GM12878 (cell line): ENCODE measurements around the gene CDRT15. TPM values are rescaled to one million over a fixed set of nuclear protein-coding genes. Genes with fewer than 3 reads are reported as not detected.

Experiments used
- ATAC-seq: fragments of 200-7000 bp; cut with Tn5 transposase; 3 replicates; pipeline ENCODE4 v1.9.1; 2020; ENCODE audit warnings: mild to moderate bottlenecking, moderate library complexity
- BruUV-seq: library from RNA; stranded (reverse); fragments of 400-500 nt; replicated peaks from 2 replicates; lab custom pipeline; 2021; lab: Mats Ljungman, UMichigan
- CTCF ChIA-PET: fragments of 300-600 bp; sonication (Branson Sonifier 250); formaldehyde crosslinking; extraction: SDS; loops from one replicate; lab custom pipeline; 2021; ENCODE audit warnings: inconsistent platforms; lab: Yijun Ruan, JAX
- POLR2A ChIA-PET: fragments of 350-600 bp; formaldehyde crosslinking; extraction: SDS; loops from one replicate; lab custom pipeline; 2021; ENCODE audit warnings: inconsistent platforms; lab: Charles Lee
- RAD21 ChIA-PET: fragments of 300-600 bp; sonication (Branson Sonifier 250); formaldehyde crosslinking; loops from one replicate; lab custom pipeline; 2023; ENCODE audit warnings: antibody characterized with exemption; ENCODE audit not compliant: unreplicated experiment; lab: Charles Lee
- SMC1A ChIA-PET: fragments of 300-600 bp; sonication (Branson Sonifier 250); formaldehyde crosslinking; loops from one replicate; lab custom pipeline; 2023; ENCODE audit not compliant: unreplicated experiment, uncharacterized antibody; lab: Charles Lee
- DNase-seq: peaks from one replicate; pipeline ENCODE4 v3.0.0-alpha.2; 2011; ENCODE audit warnings: low read depth, low spot score
- FAIRE-seq: peaks from 3 replicates; lab custom pipeline; 2011; peaks lifted over from hg19 to GRCh38; lab: Jason Lieb, UNC
- H2AFZ ChIP-seq: 2 replicates; pipeline ENCODE4 v1.6.0; 2011; ENCODE audit warnings: low read depth, low read length, control low read depth; ENCODE audit not compliant: control insufficient read depth
- H3K27ac ChIP-seq: 2 replicates; pipeline ENCODE4 v1.5.1; 2011; ENCODE audit warnings: control low read depth; ENCODE audit not compliant: control insufficient read depth, insufficient read depth
- H3K27me3 ChIP-seq, 2 experiments: replicated peaks in 1 of 2; 2 replicates each; pipeline versions ENCODE4 v1.6.0 to v1.6.1; 2011; ENCODE audit warnings: low read length in 1 of 2; ENCODE audit not compliant: control insufficient read depth in 2 of 2, insufficient read depth in 2 of 2
- H3K36me3 ChIP-seq, 2 experiments: 2 replicates each; pipeline ENCODE4 v1.5.1; 2011; ENCODE audit warnings: low read length in 1 of 2; ENCODE audit not compliant: control insufficient read depth in 2 of 2, insufficient read depth in 2 of 2
- H3K4me1 ChIP-seq: 2 replicates; pipeline ENCODE4 v1.6.1; 2011; ENCODE audit warnings: mild to moderate bottlenecking, low read length, moderate library complexity, mixed read lengths; ENCODE audit not compliant: control insufficient read depth, insufficient read depth
- H3K4me2 ChIP-seq: 2 replicates; pipeline ENCODE4 v1.6.0; 2011; ENCODE audit warnings: control low read depth; ENCODE audit not compliant: control insufficient read depth, insufficient read depth
- H3K4me3 ChIP-seq: fragments of 200-600 bp; sonication (generic); 2 replicates; pipeline ENCODE4 v1.5.1; 2016
- H3K79me2 ChIP-seq: 2 replicates; pipeline ENCODE4 v1.6.0; 2011; ENCODE audit warnings: low read length; ENCODE audit not compliant: control insufficient read depth, insufficient read depth
- H3K9ac ChIP-seq: 2 replicates; pipeline ENCODE4 v1.8.0; 2011; ENCODE audit warnings: low read length, control low read depth, mixed read lengths; ENCODE audit not compliant: control insufficient read depth, insufficient read depth
- H3K9me3 ChIP-seq: replicated peaks from 3 replicates; pipeline ENCODE4 v1.5.1; 2011; ENCODE audit warnings: mild to moderate bottlenecking, low read length; ENCODE audit not compliant: control insufficient read depth, insufficient read depth
- H4K20me1 ChIP-seq: 2 replicates; pipeline ENCODE4 v1.6.0; 2011; ENCODE audit not compliant: control insufficient read depth, insufficient read depth
- ETV6 ChIP-seq, 2 experiments: fragments of 450-650 bp in 1 of 2; IDR thresholded peaks in 1 of 2; conservative IDR thresholded peaks in 1 of 2; 2 replicates each; pipeline ENCODE4 v1.6.1; 2014; ENCODE audit warnings: antibody characterized with exemption in 1 of 2, borderline replicate concordance in 1 of 2, low read depth in 1 of 2, mild to moderate bottlenecking in 1 of 2, moderate library complexity in 1 of 2
- FOXK2 ChIP-seq: fragments of 450-650 bp; IDR thresholded peaks from 2 replicates; pipeline ENCODE4 v1.6.1; 2017; ENCODE audit warnings: mild to moderate bottlenecking, moderate library complexity
- IKZF2 ChIP-seq, 2 experiments: fragments of 450-650 bp; IDR thresholded peaks; 2 replicates each; pipeline ENCODE4 v1.6.1; 2017; ENCODE audit warnings: mild to moderate bottlenecking in 2 of 2, moderate library complexity in 2 of 2
- KDM1A ChIP-seq: fragments of 200-600 bp; sonication (generic); IDR thresholded peaks from 2 replicates; pipeline ENCODE4 v1.6.1; 2016; ENCODE audit warnings: borderline replicate concordance
- KLF5 ChIP-seq: fragments of 450-650 bp; IDR thresholded peaks from 2 replicates; pipeline ENCODE4 v1.6.1; 2014; ENCODE audit warnings: mild to moderate bottlenecking; ENCODE audit not compliant: partially characterized antibody
- MTA3 ChIP-seq: IDR thresholded peaks from 2 replicates; pipeline ENCODE4 v1.6.1; 2012; ENCODE audit warnings: low read length, inconsistent platforms, borderline replicate concordance
- RCOR1 ChIP-seq: conservative IDR thresholded peaks from 2 replicates; pipeline ENCODE4 v1.6.1; 2012; ENCODE audit warnings: low read depth, low read length, improper control_type of control experiment
- RUNX3 ChIP-seq: IDR thresholded peaks from 2 replicates; pipeline ENCODE4 v1.6.1; 2012; ENCODE audit warnings: low read length, inconsistent platforms
- SREBF2 ChIP-seq: IDR thresholded peaks from 2 replicates; pipeline ENCODE4 v1.6.1; 2012; ENCODE audit warnings: mild to moderate bottlenecking, low read length
- ZNF24 ChIP-seq: fragments of 450-650 bp; IDR thresholded peaks from 2 replicates; pipeline ENCODE4 v1.6.1; 2017; ENCODE audit warnings: antibody characterized with exemption, mild to moderate bottlenecking
- WGBS: methylation state at CpG from one replicate; pipeline ENCODE4 v1.1.6; 2016; ENCODE audit warnings: low lambda C conversion rate; ENCODE audit not compliant: insufficient replicate concordance, insufficient coverage; ENCODE audit errors: missing lambda C conversion rate; 5-methylcytosine and 5-hydroxymethylcytosine counted together
- in situ Hi-C: fragments of 300-500 bp; cut with MboI; formaldehyde crosslinking; loops from 9 replicates; pipeline ENCODE4 v1.14.3; 2018; ENCODE audit warnings: mixed read lengths
- intact Hi-C: fragments of 100-400 bp; cut with micrococcal nuclease; formaldehyde crosslinking; loops from one replicate; pipeline ENCODE4 v1.14.2; 2022; ENCODE audit not compliant: unreplicated experiment
- polyA plus RNA-seq, 11 experiments: library from polyadenylated mRNA; depleted of rRNA in 4 of 11; unstranded in 6 of 11; stranded (reverse) in 5 of 11; fragments of >200 nt; fragmentation: Nextera tagmentation in 4 of 11; fragmentation: Illumina TruSeq in 1 of 11; extraction: Ambion mirVana in 4 of 11; extraction: Trizol in 1 of 11; gene quantifications; 1 replicate in 1 of 11; 2 replicates in 10 of 11; pipeline versions ENCODE4 v1.2.1 to v1.2.3, GENCODE V29; 2011 to 2016; ENCODE audit warnings: inconsistent platforms in 2 of 11, missing spikeins in 2 of 11, low read depth in 1 of 11
- total RNA-seq, 4 experiments: library from RNA; depleted of rRNA in 3 of 4; stranded (reverse); fragments of >200 nt in 3 of 4; fragmentation: Illumina TruSeq in 1 of 4; extraction: Trizol in 1 of 4; gene quantifications; 2 replicates each; pipeline versions ENCODE4 v1.2.1 to v1.2.3, GENCODE V29; 2013 to 2021
- TF ChIP-seq, protein P1 (sequence below): fragments of 450-650 bp; IDR thresholded peaks from 2 replicates; pipeline ENCODE4 v1.6.1; 2016; ENCODE audit warnings: mild to moderate bottlenecking
- TF ChIP-seq, protein P2 (sequence below): fragments of 450-650 bp; IDR thresholded peaks from 2 replicates; pipeline ENCODE4 v1.6.1; 2017; ENCODE audit warnings: mild to moderate bottlenecking, low read depth, inconsistent platforms; ENCODE audit not compliant: poor library complexity, severe bottlenecking
- TF ChIP-seq, protein P3 (sequence below), 3 experiments: IDR thresholded peaks in 2 of 3; conservative IDR thresholded peaks in 1 of 3; 2 replicates each; pipeline ENCODE4 v1.5.1; 2011; ENCODE audit warnings: low read depth in 3 of 3, low read length in 3 of 3, mild to moderate bottlenecking in 3 of 3, control low read depth in 2 of 3, moderate library complexity in 2 of 3, inconsistent platforms in 1 of 3, mixed read lengths in 1 of 3; ENCODE audit not compliant: control insufficient read depth in 2 of 3, insufficient read depth in 1 of 3; ENCODE audit errors: extremely low read depth in 1 of 3

Gene CDRT15
- total and polyA plus RNA-seq, 10 of the 15 experiments (the other 5 are each of a cell fraction or from before 2014, with no cell fraction given) = 0.29 TPM; not detected in 9

DNA sequence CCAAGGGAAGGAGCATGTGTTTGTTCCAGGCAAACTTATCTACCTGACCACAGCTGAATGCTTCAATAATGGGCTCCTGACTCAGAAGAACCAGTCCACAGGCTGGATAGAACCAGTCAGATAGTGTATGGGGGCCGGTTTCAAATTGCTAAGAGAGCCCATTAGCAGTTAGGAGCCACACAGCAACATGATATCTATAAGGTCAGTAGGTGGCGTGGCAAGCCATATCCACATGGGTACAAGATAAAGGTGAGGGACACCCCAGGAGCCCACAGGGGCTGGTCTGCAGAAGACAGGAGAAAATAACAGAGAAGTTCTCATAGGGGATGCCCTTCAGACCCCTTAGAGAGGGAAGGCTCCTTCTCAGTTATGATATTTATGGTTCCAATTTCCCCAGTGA lies 31.6 kb upstream of the CDRT15 start:
- no peak overlapping the region for H3K4me3 ChIP-seq
- no peak for FAIRE-seq
- no peak overlapping the region for H3K27ac ChIP-seq
- 11% methylated on average over 2 of the region's 2 CpGs for WGBS
- intact Hi-C loops = no loop called here
- no peak overlapping the region for H2AFZ ChIP-seq
- H4K20me1 ChIP-seq = no peaks in the 10 kb centered on the region
- POLR2A ChIA-PET = no interaction called here
- no peaks in the 10 kb centered on the region for H3K9me3 ChIP-seq
- H3K4me2 ChIP-seq = no peak overlapping the region
- H3K36me3 ChIP-seq = no peaks in the 10 kb centered on the region
- in situ Hi-C loops = no loop called here
- H3K27me3 ChIP-seq = no peaks in the 10 kb centered on the region
- RAD21 ChIA-PET = no interaction called here
- BruUV-seq = no TSS peak
- TF ChIP-seq KLF5 (no peak), KDM1A (no peak), RUNX3 (no peak), SREBF2 (no peak)
- TF ChIP-seq, protein P1, sequence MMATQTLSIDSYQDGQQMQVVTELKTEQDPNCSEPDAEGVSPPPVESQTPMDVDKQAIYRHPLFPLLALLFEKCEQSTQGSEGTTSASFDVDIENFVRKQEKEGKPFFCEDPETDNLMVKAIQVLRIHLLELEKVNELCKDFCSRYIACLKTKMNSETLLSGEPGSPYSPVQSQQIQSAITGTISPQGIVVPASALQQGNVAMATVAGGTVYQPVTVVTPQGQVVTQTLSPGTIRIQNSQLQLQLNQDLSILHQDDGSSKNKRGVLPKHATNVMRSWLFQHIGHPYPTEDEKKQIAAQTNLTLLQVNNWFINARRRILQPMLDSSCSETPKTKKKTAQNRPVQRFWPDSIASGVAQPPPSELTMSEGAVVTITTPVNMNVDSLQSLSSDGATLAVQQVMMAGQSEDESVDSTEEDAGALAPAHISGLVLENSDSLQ = no peak
- SMC1A ChIA-PET = no interaction called here
- no peak overlapping the region for H3K9ac ChIP-seq
- no peaks in the 10 kb centered on the region for H3K4me1 ChIP-seq
- ATAC-seq = no peak
- no peak for DNase-seq
- CTCF ChIA-PET = no interaction called here
- H3K79me2 ChIP-seq = no peaks in the 10 kb centered on the region

DNA sequence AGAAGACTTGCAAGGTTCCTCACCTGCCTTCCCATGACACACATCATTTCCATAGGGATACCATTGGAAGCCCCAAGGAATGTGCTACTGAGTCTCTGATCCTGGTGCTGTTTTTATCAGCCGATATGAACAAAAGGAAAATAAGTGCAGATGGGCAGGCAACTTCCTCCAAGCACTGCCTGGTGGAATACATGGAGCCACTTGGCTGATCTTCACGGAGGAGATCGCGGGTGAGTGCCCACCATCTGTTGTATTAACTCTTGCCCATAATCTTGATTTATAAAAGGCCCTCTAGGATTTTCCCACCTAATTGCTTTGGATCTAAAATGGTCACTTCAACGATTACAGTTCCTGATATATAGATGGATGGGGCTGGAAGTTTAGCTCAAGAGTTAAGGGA lies 24.7 kb upstream of the CDRT15 start:
- no TSS peak for BruUV-seq
- no peak overlapping the region for H3K4me2 ChIP-seq
- FAIRE-seq = no peak
- POLR2A ChIA-PET = no interaction called here
- H3K27ac ChIP-seq = no peak overlapping the region
- no peaks in the 10 kb centered on the region for H3K4me1 ChIP-seq
- in situ Hi-C loops = no loop called here
- no peak for DNase-seq
- no peak overlapping the region for H3K9ac ChIP-seq
- no peaks in the 10 kb centered on the region for H3K9me3 ChIP-seq
- H3K36me3 ChIP-seq = no peaks in the 10 kb centered on the region
- no peak overlapping the region for H3K4me3 ChIP-seq
- no peaks in the 10 kb centered on the region for H3K79me2 ChIP-seq
- SMC1A ChIA-PET = no interaction called here
- RAD21 ChIA-PET = no interaction called here
- no peaks in the 10 kb centered on the region for H4K20me1 ChIP-seq
- CTCF ChIA-PET = no interaction called here
- intact Hi-C loops = no loop called here
- no peak for ATAC-seq
- H2AFZ ChIP-seq = no peak overlapping the region
- no peaks in the 10 kb centered on the region for H3K27me3 ChIP-seq
- 16% methylated on average over 5 of the region's 5 CpGs for WGBS
- TF ChIP-seq, protein P2, sequence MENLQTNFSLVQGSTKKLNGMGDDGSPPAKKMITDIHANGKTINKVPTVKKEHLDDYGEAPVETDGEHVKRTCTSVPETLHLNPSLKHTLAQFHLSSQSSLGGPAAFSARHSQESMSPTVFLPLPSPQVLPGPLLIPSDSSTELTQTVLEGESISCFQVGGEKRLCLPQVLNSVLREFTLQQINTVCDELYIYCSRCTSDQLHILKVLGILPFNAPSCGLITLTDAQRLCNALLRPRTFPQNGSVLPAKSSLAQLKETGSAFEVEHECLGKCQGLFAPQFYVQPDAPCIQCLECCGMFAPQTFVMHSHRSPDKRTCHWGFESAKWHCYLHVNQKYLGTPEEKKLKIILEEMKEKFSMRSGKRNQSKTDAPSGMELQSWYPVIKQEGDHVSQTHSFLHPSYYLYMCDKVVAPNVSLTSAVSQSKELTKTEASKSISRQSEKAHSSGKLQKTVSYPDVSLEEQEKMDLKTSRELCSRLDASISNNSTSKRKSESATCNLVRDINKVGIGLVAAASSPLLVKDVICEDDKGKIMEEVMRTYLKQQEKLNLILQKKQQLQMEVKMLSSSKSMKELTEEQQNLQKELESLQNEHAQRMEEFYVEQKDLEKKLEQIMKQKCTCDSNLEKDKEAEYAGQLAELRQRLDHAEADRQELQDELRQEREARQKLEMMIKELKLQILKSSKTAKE = no peak
- no peak for TF ChIP-seq FOXK2
- TF ChIP-seq ETV6 (conservative IDR thresholded peaks at IDR 0.05 in 1 of 2, IDR thresholded peaks at IDR 0.05 in 1 of 2; ENCODE audit: borderline replicate concordance in 1 of 2, low read depth in 1 of 2) = no peak
- no peak for TF ChIP-seq RCOR1
- TF ChIP-seq, protein P3, sequence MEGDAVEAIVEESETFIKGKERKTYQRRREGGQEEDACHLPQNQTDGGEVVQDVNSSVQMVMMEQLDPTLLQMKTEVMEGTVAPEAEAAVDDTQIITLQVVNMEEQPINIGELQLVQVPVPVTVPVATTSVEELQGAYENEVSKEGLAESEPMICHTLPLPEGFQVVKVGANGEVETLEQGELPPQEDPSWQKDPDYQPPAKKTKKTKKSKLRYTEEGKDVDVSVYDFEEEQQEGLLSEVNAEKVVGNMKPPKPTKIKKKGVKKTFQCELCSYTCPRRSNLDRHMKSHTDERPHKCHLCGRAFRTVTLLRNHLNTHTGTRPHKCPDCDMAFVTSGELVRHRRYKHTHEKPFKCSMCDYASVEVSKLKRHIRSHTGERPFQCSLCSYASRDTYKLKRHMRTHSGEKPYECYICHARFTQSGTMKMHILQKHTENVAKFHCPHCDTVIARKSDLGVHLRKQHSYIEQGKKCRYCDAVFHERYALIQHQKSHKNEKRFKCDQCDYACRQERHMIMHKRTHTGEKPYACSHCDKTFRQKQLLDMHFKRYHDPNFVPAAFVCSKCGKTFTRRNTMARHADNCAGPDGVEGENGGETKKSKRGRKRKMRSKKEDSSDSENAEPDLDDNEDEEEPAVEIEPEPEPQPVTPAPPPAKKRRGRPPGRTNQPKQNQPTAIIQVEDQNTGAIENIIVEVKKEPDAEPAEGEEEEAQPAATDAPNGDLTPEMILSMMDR (IDR thresholded peaks at IDR 0.05 in 2 of 3, conservative IDR thresholded peaks at IDR 0.05 in 1 of 3; ENCODE audit: control insufficient read depth in 2 of 3, extremely low read depth in 1 of 3, insufficient read depth in 1 of 3, low read depth in 3 of 3, low read length in 3 of 3) = no peak
- no peak for TF ChIP-seq ZNF24
- no peak for TF ChIP-seq IKZF2 (IDR thresholded peaks at IDR 0.05)
- no peak for TF ChIP-seq MTA3
